Smooth muscle cell (in vitro differentiated cells): ENCODE results near the gene GPC5. TPM values are rescaled to one million over a fixed set of nuclear protein-coding genes. Genes with fewer than 3 reads are reported as not detected.

Experiments used
- DNase-seq: peaks from one replicate; lab custom pipeline; 2025; ENCODE audit not compliant: unreplicated experiment; lab: John Stamatoyannopoulos, UW
- H2AFZ ChIP-seq: fragments of 200-600 bp; sonication (generic); 2 replicates; pipeline ENCODE4 v1.6.0; 2016; ENCODE audit warnings: antibody characterized with exemption, low read depth, mild to moderate bottlenecking
- H3F3A ChIP-seq: fragments of 200-600 bp; sonication (generic); 2 replicates; pipeline ENCODE4 v1.6.0; 2017; ENCODE audit warnings: antibody characterized with exemption, low read depth
- H3K27ac ChIP-seq: fragments of 200-600 bp; sonication (generic); 2 replicates; pipeline ENCODE4 v1.5.1; 2016; ENCODE audit warnings: low read depth, mild to moderate bottlenecking
- H3K27me3 ChIP-seq: fragments of 200-600 bp; sonication (generic); 2 replicates; pipeline ENCODE4 v1.6.1; 2016; ENCODE audit warnings: low read depth, mild to moderate bottlenecking
- H3K36me3 ChIP-seq: fragments of 200-600 bp; sonication (generic); 2 replicates; pipeline ENCODE4 v1.5.1; 2016; ENCODE audit warnings: low read depth
- H3K4me1 ChIP-seq: fragments of 200-600 bp; sonication (generic); 2 replicates; pipeline ENCODE4 v1.5.1; 2016; ENCODE audit warnings: low read depth
- H3K4me2 ChIP-seq: fragments of 200-600 bp; sonication (generic); 2 replicates; pipeline ENCODE4 v1.6.0; 2016; ENCODE audit warnings: mild to moderate bottlenecking
- H3K4me3 ChIP-seq: fragments of 200-600 bp; sonication (generic); 2 replicates; pipeline ENCODE4 v1.5.1; 2016; ENCODE audit warnings: mild to moderate bottlenecking
- H3K79me2 ChIP-seq: fragments of 200-600 bp; sonication (generic); 2 replicates; pipeline ENCODE4 v1.6.0; 2016; ENCODE audit warnings: low read depth, mild to moderate bottlenecking
- H3K9ac ChIP-seq: fragments of 200-600 bp; sonication (generic); 2 replicates; pipeline ENCODE4 v1.6.0; 2016; ENCODE audit warnings: low read depth
- H3K9me3 ChIP-seq: fragments of 200-600 bp; sonication (generic); replicated peaks from 2 replicates; pipeline ENCODE4 v1.5.1; 2016; ENCODE audit warnings: low read depth
- H4K20me1 ChIP-seq: fragments of 200-600 bp; sonication (generic); 2 replicates; pipeline ENCODE4 v1.6.0; 2016; ENCODE audit warnings: low read depth
- CTCF ChIP-seq: fragments of 200-600 bp; sonication (generic); IDR thresholded peaks from 2 replicates; pipeline ENCODE4 v1.5.1; 2017; ENCODE audit warnings: borderline replicate concordance, mild to moderate bottlenecking, antibody characterized with exemption; ENCODE audit not compliant: insufficient read depth, poor library complexity, severe bottlenecking
- WGBS: methylation state at CpG from one replicate; pipeline ENCODE4 v1.1.7; 2016; ENCODE audit warnings: low lambda C conversion rate; 5-methylcytosine and 5-hydroxymethylcytosine counted together
- polyA plus RNA-seq: library from polyadenylated mRNA; unstranded; fragments of >200 nt; fragmentation: Nextera tagmentation; extraction: Ambion mirVana; gene quantifications from 2 replicates; pipeline ENCODE4 v1.2.1, GENCODE V29; 2016
- total RNA-seq: library from RNA; depleted of rRNA; stranded (reverse); fragments of >200 nt; gene quantifications from 2 replicates; pipeline ENCODE4 v1.2.3, GENCODE V29; 2014

GPC5 gene
- total and polyA plus RNA-seq, 2 experiments from 2014 or later = 0.99 to 1.0 TPM

GRCh38 chr13:92734068-92734467 is 1335.6 kb downstream of the GPC5 start:
- 55% methylated on average over 1 of the region's 1 CpG for WGBS
- no peak overlapping the region for H2AFZ ChIP-seq
- no peak for DNase-seq

GRCh38 chr13:92734545-92734944 is 1336.1 kb downstream of the GPC5 start:
- Histone ChIP-seq H3K36me3 (no peaks in the 10 kb centered on the region), H3K9me3 (no peaks in the 10 kb centered on the region)
- no peak for TF ChIP-seq CTCF

More at GRCh38 chr13:92734068-92734467, 1335.6 kb downstream of the GPC5 start:
- H3K27ac ChIP-seq = no peak overlapping the region
- no peaks in the 10 kb centered on the region for H3K4me1 ChIP-seq
- H3K9ac ChIP-seq = no peak overlapping the region
- H3K27me3 ChIP-seq = no peaks in the 10 kb centered on the region
- H3K4me2 ChIP-seq = no peak overlapping the region
- TF ChIP-seq CTCF = no peak
- H3K36me3 ChIP-seq = no peaks in the 10 kb centered on the region
- H4K20me1 ChIP-seq = no peaks in the 10 kb centered on the region
- no peaks in the 10 kb centered on the region for H3F3A ChIP-seq
- H3K4me3 ChIP-seq = no peak overlapping the region
- H3K9me3 ChIP-seq = no peaks in the 10 kb centered on the region
- no peaks in the 10 kb centered on the region for H3K79me2 ChIP-seq

GRCh38 chr13:92735909-92736308 is 1337.5 kb downstream of the GPC5 start:
- H3K27ac ChIP-seq = no peak overlapping the region
- no peaks in the 10 kb centered on the region for H3K4me1 ChIP-seq
- DNase-seq = no peak
- 95% methylated on average over 1 of the region's 1 CpG for WGBS
- H4K20me1 ChIP-seq = no peaks in the 10 kb centered on the region
- H3K9me3 ChIP-seq = no peaks in the 10 kb centered on the region
- no peaks in the 10 kb centered on the region for H3K79me2 ChIP-seq
- TF ChIP-seq CTCF = no peak
- H3K9ac ChIP-seq = no peak overlapping the region
- H3F3A ChIP-seq = no peaks in the 10 kb centered on the region
- H3K36me3 ChIP-seq = no peaks in the 10 kb centered on the region
- H2AFZ ChIP-seq = no peak overlapping the region
- H3K4me3 ChIP-seq = no peak overlapping the region
- no peaks in the 10 kb centered on the region for H3K27me3 ChIP-seq
- no peak overlapping the region for H3K4me2 ChIP-seq

More at GRCh38 chr13:92734545-92734944, 1336.1 kb downstream of the GPC5 start:
- H4K20me1 ChIP-seq = no peaks in the 10 kb centered on the region
- H3K27ac ChIP-seq = no peak overlapping the region
- no peaks in the 10 kb centered on the region for H3K4me1 ChIP-seq
- H3K79me2 ChIP-seq = no peaks in the 10 kb centered on the region
- no peaks in the 10 kb centered on the region for H3K27me3 ChIP-seq
- no peak overlapping the region for H3K4me3 ChIP-seq
- H3K4me2 ChIP-seq = no peak overlapping the region
- no peak overlapping the region for H2AFZ ChIP-seq
- no peak overlapping the region for H3K9ac ChIP-seq
- no peak for DNase-seq
- H3F3A ChIP-seq = no peaks in the 10 kb centered on the region
- WGBS = 93% methylated on average over 1 of the region's 1 CpG

- Histone ChIP-seq H3K36me3 (no peaks in the 10 kb centered on the region), H3K27me3 (no peaks in the 10 kb centered on the region), H2AFZ (no peak overlapping the region), H3K4me3 (no peak overlapping the region), H3K9ac (no peak overlapping the region), H3K27ac (no peak overlapping the region), H3K4me1 (no peaks in the 10 kb centered on the region), H3K9me3 (no peaks in the 10 kb centered on the region), H3K4me2 (no peak overlapping the region), H4K20me1 (no peaks in the 10 kb centered on the region), H3F3A (no peaks in the 10 kb centered on the region), H3K79me2 (no peaks in the 10 kb centered on the region)
- WGBS = 81% methylated on average over 2 of the region's 2 CpGs
- TF ChIP-seq CTCF = no peak
- no peak for DNase-seq
Observed at GRCh38 chr13:92739306-92739818, 1340.9 kb downstream of the GPC5 start.
